MM.1S (cell line): ENCODE measurements around the gene FAM229A.

Source experiments
- DNase-seq: peaks from one replicate; pipeline ENCODE4 v3.0.0-alpha.2; 2015
- H2AFZ ChIP-seq: fragments of 300-600 bp; sonication (generic); 2 replicates; pipeline ENCODE4 v1.6.0; 2016; ENCODE audit warnings: antibody characterized with exemption, low read length
- H3F3A ChIP-seq: fragments of 300-600 bp; sonication (generic); 2 replicates; pipeline ENCODE4 v1.6.1; 2016; ENCODE audit warnings: mild to moderate bottlenecking, antibody characterized with exemption, low read length, moderate library complexity, mixed read lengths; ENCODE audit not compliant: insufficient read depth
- H3K27ac ChIP-seq: fragments of 300-600 bp; sonication (generic); 2 replicates; pipeline ENCODE4 v1.5.1; 2016; ENCODE audit warnings: mild to moderate bottlenecking, low read length
- H3K27me3 ChIP-seq: fragments of 300-600 bp; sonication (generic); replicated peaks from 2 replicates; pipeline ENCODE4 v1.6.0; 2016; ENCODE audit warnings: low read length; ENCODE audit not compliant: insufficient read depth
- H3K36me3 ChIP-seq: fragments of 300-600 bp; sonication (generic); replicated peaks from 2 replicates; pipeline ENCODE4 v1.6.1; 2016; ENCODE audit warnings: mild to moderate bottlenecking, low read length, mixed read lengths; ENCODE audit not compliant: insufficient read depth
- H3K4me1 ChIP-seq: fragments of 300-600 bp; sonication (generic); 2 replicates; pipeline ENCODE4 v1.6.1; 2016; ENCODE audit warnings: low read length, mixed read lengths
- H3K4me2 ChIP-seq: fragments of 300-600 bp; sonication (generic); 2 replicates; pipeline ENCODE4 v1.6.0; 2016; ENCODE audit warnings: low read depth, low read length
- H3K4me3 ChIP-seq: fragments of 300-600 bp; sonication (generic); 2 replicates; pipeline ENCODE4 v1.5.1; 2016; ENCODE audit warnings: low read length, mixed read lengths
- H3K79me2 ChIP-seq: fragments of 300-600 bp; sonication (generic); 2 replicates; pipeline ENCODE4 v1.6.1; 2016; ENCODE audit warnings: mixed run types, low read length, mixed read lengths
- H3K9ac ChIP-seq: fragments of 300-600 bp; sonication (generic); 2 replicates; pipeline ENCODE4 v1.6.1; 2016; ENCODE audit warnings: low read length, mixed read lengths
- H3K9me2 ChIP-seq: fragments of 300-600 bp; sonication (generic); replicated peaks from 2 replicates; pipeline ENCODE4 v1.6.1; 2016; ENCODE audit warnings: mild to moderate bottlenecking, low read length, mixed read lengths; ENCODE audit not compliant: insufficient read depth
- H3K9me3 ChIP-seq: fragments of 300-600 bp; sonication (generic); replicated peaks from 2 replicates; pipeline ENCODE4 v1.6.1; 2016; ENCODE audit warnings: mild to moderate bottlenecking, low read length, mixed read lengths; ENCODE audit not compliant: insufficient read depth
- H4K20me1 ChIP-seq: fragments of 300-600 bp; sonication (generic); 2 replicates; pipeline ENCODE4 v1.6.1; 2016; ENCODE audit warnings: mild to moderate bottlenecking, low read length, moderate library complexity, mixed read lengths; ENCODE audit not compliant: insufficient read depth
- CTCF ChIP-seq: fragments of 300-600 bp; sonication (generic); IDR thresholded peaks from 2 replicates; pipeline ENCODE4 v1.5.1; 2016; ENCODE audit warnings: antibody characterized with exemption, low read length, mixed read lengths
- EZH2 ChIP-seq: fragments of 300-600 bp; sonication (generic); optimal IDR thresholded peaks from 2 replicates; pipeline ENCODE3; 2017; ENCODE audit warnings: low read depth, mild to moderate bottlenecking, antibody characterized with exemption, low read length, mixed read lengths
- EZH2phosphoT487 ChIP-seq: fragments of 300-600 bp; sonication (generic); IDR thresholded peaks from 2 replicates; pipeline ENCODE4 v1.6.1; 2018; ENCODE audit warnings: antibody characterized with exemption, low read length

FAM229A gene

GRCh38 chr1:32342704-32343103 is 19.6 kb downstream of the FAM229A start:
- Histone ChIP-seq H3K4me3 (no peak overlapping the region), H3K9me3 (no peaks in the 10 kb centered on the region), H3K27me3 (no peaks in the 10 kb centered on the region), H3K9ac (no peak overlapping the region), H3K9me2 (no peaks in the 10 kb centered on the region), H2AFZ (no peak overlapping the region), H3K4me2 (no peak overlapping the region), H3K4me1 (peaks cover 17% of the 10 kb centered on the region), H4K20me1 (no peaks in the 10 kb centered on the region), H3K27ac (no peak overlapping the region), H3K79me2 (no peaks in the 10 kb centered on the region), H3K36me3 (no peaks in the 10 kb centered on the region), H3F3A (peaks cover 5% of the 10 kb centered on the region; the same call in 1 of the 2 replicates)
- DNase-seq: no peak
- TF ChIP-seq EZH2 (no peak), EZH2phosphoT487 (no peak), CTCF (no peak)

- no peaks in the 10 kb centered on the region for H3K27me3 ChIP-seq
- H3K9me2 ChIP-seq: no peaks in the 10 kb centered on the region
- no peaks in the 10 kb centered on the region for H3K79me2 ChIP-seq
- DNase-seq: no peak
- peaks cover 24% of the 10 kb centered on the region for H3K4me1 ChIP-seq
- no peak overlapping the region for H3K9ac ChIP-seq
- H4K20me1 ChIP-seq: no peaks in the 10 kb centered on the region
- peaks cover 11% of the 10 kb centered on the region for H3F3A ChIP-seq
- H2AFZ ChIP-seq: no peak overlapping the region
- no peak overlapping the region for H3K27ac ChIP-seq
- no peaks in the 10 kb centered on the region for H3K9me3 ChIP-seq
- H3K36me3 ChIP-seq: no peaks in the 10 kb centered on the region
- no peak overlapping the region for H3K4me3 ChIP-seq
- no peak for TF ChIP-seq EZH2
- TF ChIP-seq EZH2phosphoT487: no peak
- no peak for TF ChIP-seq CTCF
- no peak overlapping the region for H3K4me2 ChIP-seq
Observed at GRCh38 chr1:32341971-32342370, 20.3 kb downstream of the FAM229A start.

- H3K4me1 ChIP-seq: peaks cover 31% of the 10 kb centered on the region
- H2AFZ ChIP-seq: no peak overlapping the region
Observed at GRCh38 chr1:32341186-32341757, 21.0 kb downstream of the FAM229A start.

More at GRCh38 chr1:32341186-32341757, 21.0 kb downstream of the FAM229A start:
- no peak overlapping the region for H3K4me3 ChIP-seq
- no peaks in the 10 kb centered on the region for H4K20me1 ChIP-seq
- no peaks in the 10 kb centered on the region for H3K79me2 ChIP-seq
- no peaks in the 10 kb centered on the region for H3K9me2 ChIP-seq
- H3K4me2 ChIP-seq: no peak overlapping the region
- no peak for TF ChIP-seq EZH2
- TF ChIP-seq EZH2phosphoT487: no peak
- no peak for TF ChIP-seq CTCF
- H3K9ac ChIP-seq: no peak overlapping the region
- H3K9me3 ChIP-seq: no peaks in the 10 kb centered on the region
- H3K27ac ChIP-seq: no peak overlapping the region
- H3K36me3 ChIP-seq: no peaks in the 10 kb centered on the region
- no peak for DNase-seq
- H3K27me3 ChIP-seq: no peaks in the 10 kb centered on the region
- H3F3A ChIP-seq: peaks cover 17% of the 10 kb centered on the region
